GM10248 (cell line): ENCODE measurements around the gene PGM5.

Experiments
- CTCF ChIA-PET: fragments of 300-600 bp; sonication (Branson Sonifier 250); formaldehyde crosslinking; extraction: SDS; loops from one replicate; lab custom pipeline; 2021; ENCODE audit warnings: antibody characterized with exemption; lab: Yijun Ruan, JAX
- POLR2A ChIA-PET: fragments of 350-650 bp; sonication (Branson Sonifier 250); formaldehyde crosslinking; extraction: SDS; loops from one replicate; lab custom pipeline; 2020; ENCODE audit warnings: antibody characterized with exemption; lab: Yijun Ruan, JAX
- DNase-seq: peaks from one replicate; pipeline ENCODE4 v3.0.0; 2012; ENCODE audit errors: extremely low spot score
- CTCF ChIP-seq: IDR thresholded peaks from 2 replicates; pipeline ENCODE4 v1.5.1; 2012; ENCODE audit warnings: mild to moderate bottlenecking, low read depth; ENCODE audit errors: extremely low read depth, missing control alignments, control extremely low read depth

PGM5 gene

GRCh38 chr9:68476847-68477246, 120.4 kb downstream of the PGM5 start:
- no peak for TF ChIP-seq CTCF
- CTCF ChIA-PET: no interaction called here
- DNase-seq: no peak
- POLR2A ChIA-PET: no interaction called here

GRCh38 chr9:68480807-68481206, 124.4 kb downstream of the PGM5 start:
- no peak for TF ChIP-seq CTCF
- ChIA-PET POLR2A (no interaction called here), CTCF (interaction anchor here (0.9 to 2.4 kb wide), 3 partner anchors 13 to 88 kb away, joined by 3 to 7 read pairs (median 5); no protein-coding TSS in a partner anchor)
- DNase-seq: no peak

GRCh38 chr9:68482548-68482947, 126.1 kb downstream of the PGM5 start:
- POLR2A ChIA-PET: no interaction called here
- CTCF ChIA-PET: interaction anchor here (2.4 kb wide), 1 partner anchor 11 kb away, joined by 5 read pairs; no protein-coding TSS in a partner anchor
- no peak for DNase-seq
- no peak for TF ChIP-seq CTCF

GRCh38 chr9:68488126-68488525, 131.7 kb downstream of the PGM5 start:
- no peak for DNase-seq
- POLR2A ChIA-PET: no interaction called here
- CTCF ChIA-PET: interaction anchor here (1.2 kb wide), 1 partner anchor 10 kb away, joined by 3 read pairs; no protein-coding TSS in a partner anchor
- TF ChIP-seq CTCF: no peak

GRCh38 chr9:68489646-68490045, 133.2 kb downstream of the PGM5 start:
- no peak for DNase-seq
- CTCF ChIA-PET: interaction anchor here (1.0 to 1.4 kb wide), 2 partner anchors 38 to 63 kb away, joined by 3 read pairs; no protein-coding TSS in a partner anchor
- POLR2A ChIA-PET: no interaction called here
- TF ChIP-seq CTCF: no peak

- no peak for DNase-seq
- CTCF ChIA-PET: interaction anchor here (1.3 to 2.6 kb wide), 5 partner anchors 8 to 75 kb away, joined by 3 to 13 read pairs (median 5); no protein-coding TSS in a partner anchor
- no peak for TF ChIP-seq CTCF
- POLR2A ChIA-PET: no interaction called here
Observed at GRCh38 chr9:68492806-68493205, 136.4 kb downstream of the PGM5 start.
